GM12874 (cell line): Measurements from ENCODE around the gene RALGAPA2.

Source experiments
- TF ChIP-seq, protein P1 (sequence below): IDR thresholded peaks from 2 replicates; pipeline ENCODE4 v1.5.1; 2011; ENCODE audit warnings: low read depth, mild to moderate bottlenecking, control low read depth, low read length, moderate library complexity; ENCODE audit not compliant: insufficient read depth

Gene RALGAPA2

DNA sequence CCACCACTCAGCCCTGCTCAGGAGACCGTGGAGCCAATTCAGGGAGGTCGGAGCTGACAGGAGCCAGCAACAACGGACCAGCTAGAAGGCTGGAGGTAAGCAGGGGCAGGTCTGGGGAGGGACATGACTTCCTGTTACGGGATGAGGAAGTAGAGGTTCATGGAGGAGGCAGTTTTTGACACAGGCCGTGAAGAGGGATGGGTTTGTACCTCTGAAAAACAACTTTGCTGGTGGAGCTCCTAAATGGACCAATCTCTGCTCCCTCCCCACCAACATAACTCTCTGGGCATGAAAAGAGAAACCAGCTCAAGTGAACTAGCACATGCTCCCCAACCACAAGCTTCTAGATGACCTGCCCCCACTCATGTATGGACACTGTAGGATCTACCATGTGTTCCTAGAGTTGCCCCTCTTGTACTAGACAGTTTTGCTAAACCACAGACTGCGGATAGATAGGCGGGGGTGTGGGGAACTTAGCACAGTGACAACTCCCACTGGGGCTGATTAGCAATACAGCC, 31.4 kb downstream of the RALGAPA2 start:
- TF ChIP-seq, protein P1, sequence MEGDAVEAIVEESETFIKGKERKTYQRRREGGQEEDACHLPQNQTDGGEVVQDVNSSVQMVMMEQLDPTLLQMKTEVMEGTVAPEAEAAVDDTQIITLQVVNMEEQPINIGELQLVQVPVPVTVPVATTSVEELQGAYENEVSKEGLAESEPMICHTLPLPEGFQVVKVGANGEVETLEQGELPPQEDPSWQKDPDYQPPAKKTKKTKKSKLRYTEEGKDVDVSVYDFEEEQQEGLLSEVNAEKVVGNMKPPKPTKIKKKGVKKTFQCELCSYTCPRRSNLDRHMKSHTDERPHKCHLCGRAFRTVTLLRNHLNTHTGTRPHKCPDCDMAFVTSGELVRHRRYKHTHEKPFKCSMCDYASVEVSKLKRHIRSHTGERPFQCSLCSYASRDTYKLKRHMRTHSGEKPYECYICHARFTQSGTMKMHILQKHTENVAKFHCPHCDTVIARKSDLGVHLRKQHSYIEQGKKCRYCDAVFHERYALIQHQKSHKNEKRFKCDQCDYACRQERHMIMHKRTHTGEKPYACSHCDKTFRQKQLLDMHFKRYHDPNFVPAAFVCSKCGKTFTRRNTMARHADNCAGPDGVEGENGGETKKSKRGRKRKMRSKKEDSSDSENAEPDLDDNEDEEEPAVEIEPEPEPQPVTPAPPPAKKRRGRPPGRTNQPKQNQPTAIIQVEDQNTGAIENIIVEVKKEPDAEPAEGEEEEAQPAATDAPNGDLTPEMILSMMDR, result no peak

DNA sequence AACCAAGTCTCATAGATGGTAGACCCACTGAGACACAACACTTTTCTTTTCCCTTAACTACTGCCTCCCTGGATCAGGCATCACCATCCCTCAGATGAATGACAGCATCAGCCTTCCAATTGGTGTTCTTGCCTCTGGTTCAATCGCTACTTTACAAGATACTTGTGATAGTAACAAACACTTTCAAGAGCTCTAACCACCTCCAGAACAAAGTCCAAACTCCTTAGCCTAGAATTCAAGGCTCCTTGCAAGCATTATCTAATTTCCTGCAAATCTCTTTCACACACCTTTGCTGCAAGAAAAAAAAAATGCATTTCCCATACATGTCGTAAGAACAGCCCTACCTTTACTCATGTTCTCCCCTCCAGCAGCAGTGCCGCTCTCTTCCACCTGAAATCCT, 33.1 kb downstream of the RALGAPA2 start:
- TF ChIP-seq, protein P1, result no peak

DNA sequence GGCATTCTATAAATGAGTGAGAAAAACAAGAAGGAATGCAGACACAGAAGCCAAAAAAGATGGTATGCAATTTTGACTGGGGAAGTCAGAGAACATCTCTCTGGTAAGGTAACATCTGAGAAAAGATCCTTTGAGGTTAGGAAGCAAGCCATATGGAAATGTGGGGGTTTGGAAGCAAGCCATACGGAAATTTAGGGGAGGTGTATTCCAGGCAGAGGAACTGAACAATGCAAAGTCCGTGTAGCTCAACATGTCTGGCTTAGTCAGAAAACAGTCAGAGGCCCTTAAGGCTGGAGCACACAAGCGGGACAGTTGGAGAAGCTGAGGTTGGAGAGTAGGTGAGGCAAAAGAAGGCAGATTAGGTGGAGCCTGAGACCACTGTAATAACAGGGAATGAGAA, 35.3 kb downstream of the RALGAPA2 start:
- TF ChIP-seq, protein P1, result no peak

DNA sequence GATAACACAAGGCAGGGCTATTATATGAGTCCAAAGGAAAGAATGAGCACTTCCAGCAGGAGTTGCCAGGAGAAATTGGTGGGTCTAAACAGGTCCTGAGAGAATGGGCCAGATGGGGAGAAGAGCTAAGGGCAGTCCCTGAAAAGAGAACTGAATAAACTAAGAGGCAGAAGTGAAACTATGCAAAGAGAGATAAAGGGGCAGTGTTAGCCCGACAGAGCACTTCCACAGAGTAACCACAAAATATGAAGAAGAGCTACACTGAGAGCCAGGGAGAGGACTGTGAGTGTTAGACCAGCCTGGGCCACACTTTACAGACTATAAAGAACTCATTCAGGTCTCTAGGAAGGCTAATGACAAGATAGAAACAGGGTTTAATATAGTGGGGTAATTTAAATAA, 43.8 kb downstream of the RALGAPA2 start:
- TF ChIP-seq, protein P1, result no peak

DNA sequence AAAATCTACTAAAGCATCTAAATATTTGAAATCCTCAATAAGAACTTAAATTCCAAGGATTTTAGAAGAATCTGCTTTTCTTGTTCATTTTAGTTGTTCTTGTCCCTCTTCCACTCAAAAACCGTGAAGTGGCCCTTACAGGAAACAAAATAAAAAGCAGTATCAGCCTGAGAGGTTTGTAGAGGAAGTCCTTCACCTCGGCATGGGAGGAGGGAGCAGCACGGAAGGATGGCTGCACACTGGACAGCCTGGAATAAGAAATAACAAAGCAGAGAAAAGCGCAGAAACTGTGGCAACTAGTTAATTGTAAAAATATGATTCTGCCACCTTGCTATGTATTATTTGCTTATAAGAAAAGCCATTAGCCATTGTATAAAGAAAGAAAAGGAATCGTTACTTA, 46.1 kb downstream of the RALGAPA2 start:
- TF ChIP-seq, protein P1, result no peak

DNA sequence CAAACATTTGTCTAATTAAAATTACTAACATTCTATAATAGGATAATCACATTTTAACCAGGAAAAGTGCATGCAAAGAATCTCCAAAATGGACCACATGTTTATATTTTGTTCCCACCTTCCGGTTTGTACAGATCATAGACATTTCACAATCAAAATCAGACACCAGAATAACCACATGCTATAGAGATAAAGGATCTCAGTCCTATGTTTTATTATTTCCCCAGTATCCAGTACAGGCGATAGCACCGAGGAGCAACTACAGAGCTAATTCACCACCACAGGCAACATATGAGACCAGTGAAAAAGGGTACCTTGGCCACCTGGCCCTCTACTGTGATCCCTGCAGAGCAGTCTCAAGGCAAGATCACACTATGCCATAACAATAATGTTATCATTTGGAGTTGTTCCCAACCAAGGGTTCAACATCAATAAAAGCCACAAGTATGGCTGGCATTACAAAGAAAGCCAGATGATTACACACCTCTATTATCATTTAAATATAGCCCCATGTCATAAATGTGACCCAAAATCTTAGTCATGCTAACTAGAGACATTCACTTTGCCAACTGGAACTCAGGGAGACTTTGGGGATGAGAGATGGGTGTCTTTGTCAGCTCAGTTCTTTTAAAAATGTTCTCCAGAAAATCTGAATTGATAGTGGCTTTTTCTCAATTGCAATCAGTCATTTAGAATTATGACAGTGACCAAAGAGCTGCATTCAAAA, 46.7 kb downstream of the RALGAPA2 start:
- TF ChIP-seq, protein P1, result no peak

DNA sequence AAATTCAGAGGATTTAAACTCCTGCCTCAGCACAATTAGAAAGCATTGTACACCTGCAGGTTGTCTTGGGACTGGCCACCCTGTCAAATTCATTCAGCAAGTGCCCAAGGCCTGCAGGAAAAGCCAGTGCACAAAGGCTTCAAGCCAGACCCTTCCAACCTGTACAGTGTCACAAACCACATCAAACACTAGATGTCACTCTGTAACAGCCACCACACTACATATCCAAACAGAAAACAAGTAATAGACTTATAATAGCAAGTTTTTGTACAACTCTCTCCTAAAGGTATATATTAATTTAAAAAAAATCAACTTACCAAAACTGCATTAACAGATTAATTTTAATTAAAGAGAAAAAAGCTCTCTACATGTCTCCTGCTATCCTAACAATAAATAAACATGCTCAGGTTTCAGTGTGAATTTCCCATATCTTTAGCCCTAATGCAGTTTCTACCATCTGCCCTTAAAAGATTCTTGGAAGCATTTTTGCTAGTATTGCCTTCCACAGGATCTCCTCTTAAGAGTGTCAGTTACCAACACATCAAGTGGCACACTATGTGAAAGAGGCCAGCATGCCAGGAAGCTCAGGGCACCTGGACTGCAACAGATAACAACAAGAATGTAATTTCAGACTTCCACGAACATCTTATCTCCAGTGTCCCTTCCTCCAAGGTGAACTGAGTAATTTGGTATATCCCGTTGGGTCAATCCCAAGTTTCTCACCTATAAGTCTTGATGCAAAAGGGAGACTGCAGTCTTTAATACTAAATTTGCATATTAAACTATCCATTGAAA, 47.5 kb downstream of the RALGAPA2 start:
- TF ChIP-seq, protein P1, result peak; percentile 62
